GM12878 (cell line): ENCODE data around the gene CCDC3. TPM values are rescaled to one million over a fixed set of nuclear protein-coding genes. Genes with fewer than 3 reads are reported as not detected.

Experiments
- ATAC-seq: fragments of 200-7000 bp; cut with Tn5 transposase; 3 replicates; pipeline ENCODE4 v1.9.1; 2020; ENCODE audit warnings: mild to moderate bottlenecking, moderate library complexity
- BruUV-seq: library from RNA; stranded (reverse); fragments of 400-500 nt; replicated peaks from 2 replicates; lab custom pipeline; 2021; lab: Mats Ljungman, UMichigan
- CTCF ChIA-PET: fragments of 300-600 bp; sonication (Branson Sonifier 250); formaldehyde crosslinking; extraction: SDS; loops from one replicate; lab custom pipeline; 2021; ENCODE audit warnings: inconsistent platforms; lab: Yijun Ruan, JAX
- POLR2A ChIA-PET: fragments of 350-600 bp; formaldehyde crosslinking; extraction: SDS; loops from one replicate; lab custom pipeline; 2021; ENCODE audit warnings: inconsistent platforms; lab: Charles Lee
- RAD21 ChIA-PET: fragments of 300-600 bp; sonication (Branson Sonifier 250); formaldehyde crosslinking; loops from one replicate; lab custom pipeline; 2023; ENCODE audit warnings: antibody characterized with exemption; ENCODE audit not compliant: unreplicated experiment; lab: Charles Lee
- SMC1A ChIA-PET: fragments of 300-600 bp; sonication (Branson Sonifier 250); formaldehyde crosslinking; loops from one replicate; lab custom pipeline; 2023; ENCODE audit not compliant: unreplicated experiment, uncharacterized antibody; lab: Charles Lee
- DNase-seq: peaks from one replicate; pipeline ENCODE4 v3.0.0-alpha.2; 2011; ENCODE audit warnings: low read depth, low spot score
- FAIRE-seq: peaks from 3 replicates; lab custom pipeline; 2011; peaks lifted over from hg19 to GRCh38; lab: Jason Lieb, UNC
- H2AFZ ChIP-seq: 2 replicates; pipeline ENCODE4 v1.6.0; 2011; ENCODE audit warnings: low read depth, low read length, control low read depth; ENCODE audit not compliant: control insufficient read depth
- H3K27ac ChIP-seq: 2 replicates; pipeline ENCODE4 v1.5.1; 2011; ENCODE audit warnings: control low read depth; ENCODE audit not compliant: control insufficient read depth, insufficient read depth
- H3K27me3 ChIP-seq, 2 experiments: replicated peaks in 1 of 2; 2 replicates each; pipeline versions ENCODE4 v1.6.0 to v1.6.1; 2011; ENCODE audit warnings: low read length in 1 of 2; ENCODE audit not compliant: control insufficient read depth in 2 of 2, insufficient read depth in 2 of 2
- H3K36me3 ChIP-seq, 2 experiments: 2 replicates each; pipeline ENCODE4 v1.5.1; 2011; ENCODE audit warnings: low read length in 1 of 2; ENCODE audit not compliant: control insufficient read depth in 2 of 2, insufficient read depth in 2 of 2
- H3K4me1 ChIP-seq: 2 replicates; pipeline ENCODE4 v1.6.1; 2011; ENCODE audit warnings: mild to moderate bottlenecking, low read length, moderate library complexity, mixed read lengths; ENCODE audit not compliant: control insufficient read depth, insufficient read depth
- H3K4me2 ChIP-seq: 2 replicates; pipeline ENCODE4 v1.6.0; 2011; ENCODE audit warnings: control low read depth; ENCODE audit not compliant: control insufficient read depth, insufficient read depth
- H3K4me3 ChIP-seq: fragments of 200-600 bp; sonication (generic); 2 replicates; pipeline ENCODE4 v1.5.1; 2016
- H3K79me2 ChIP-seq: 2 replicates; pipeline ENCODE4 v1.6.0; 2011; ENCODE audit warnings: low read length; ENCODE audit not compliant: control insufficient read depth, insufficient read depth
- H3K9ac ChIP-seq: 2 replicates; pipeline ENCODE4 v1.8.0; 2011; ENCODE audit warnings: low read length, control low read depth, mixed read lengths; ENCODE audit not compliant: control insufficient read depth, insufficient read depth
- H3K9me3 ChIP-seq: replicated peaks from 3 replicates; pipeline ENCODE4 v1.5.1; 2011; ENCODE audit warnings: mild to moderate bottlenecking, low read length; ENCODE audit not compliant: control insufficient read depth, insufficient read depth
- H4K20me1 ChIP-seq: 2 replicates; pipeline ENCODE4 v1.6.0; 2011; ENCODE audit not compliant: control insufficient read depth, insufficient read depth
- ATF2 ChIP-seq: IDR thresholded peaks from 2 replicates; pipeline ENCODE4 v1.6.1; 2012; ENCODE audit warnings: low read length, inconsistent platforms
- ETV6 ChIP-seq, 2 experiments: fragments of 450-650 bp in 1 of 2; IDR thresholded peaks in 1 of 2; conservative IDR thresholded peaks in 1 of 2; 2 replicates each; pipeline ENCODE4 v1.6.1; 2014; ENCODE audit warnings: antibody characterized with exemption in 1 of 2, borderline replicate concordance in 1 of 2, low read depth in 1 of 2, mild to moderate bottlenecking in 1 of 2, moderate library complexity in 1 of 2
- IRF4 ChIP-seq: IDR thresholded peaks from 2 replicates; pipeline ENCODE4 v1.6.1; 2011; ENCODE audit warnings: low read depth, low read length
- NFYA ChIP-seq: IDR thresholded peaks from 2 replicates; pipeline ENCODE4 v1.6.1; 2011; ENCODE audit warnings: low read depth, mild to moderate bottlenecking, low read length, improper control_type of control experiment, borderline replicate concordance
- NR2C1 ChIP-seq: fragments of 450-650 bp; IDR thresholded peaks from 2 replicates; pipeline ENCODE4 v1.6.1; 2017; ENCODE audit warnings: antibody characterized with exemption, mild to moderate bottlenecking, moderate library complexity
- RAD51 ChIP-seq: fragments of 450-650 bp; IDR thresholded peaks from 2 replicates; pipeline ENCODE4 v1.6.1; 2016; ENCODE audit warnings: moderate library complexity, mild to moderate bottlenecking, inconsistent platforms
- SMAD5 ChIP-seq: IDR thresholded peaks from 2 replicates; pipeline ENCODE4 v1.6.1; 2016; ENCODE audit warnings: antibody characterized with exemption, low read depth
- STAT3 ChIP-seq: IDR thresholded peaks from 2 replicates; pipeline ENCODE4 v1.6.1; 2011; ENCODE audit warnings: low read depth, low read length, improper control_type of control experiment
- ZBED1 ChIP-seq: IDR thresholded peaks from 2 replicates; pipeline ENCODE4 v1.6.1; 2016; ENCODE audit warnings: borderline replicate concordance
- ZBTB11 ChIP-seq: fragments of 450-650 bp; formaldehyde crosslinking; IDR thresholded peaks from 2 replicates; pipeline ENCODE4 v1.5.0; 2022; ENCODE audit warnings: mild to moderate bottlenecking, missing genetic modification characterization
- ZNF274 ChIP-seq: IDR thresholded peaks from one replicate; pipeline ENCODE4 v1.8.0; 2011; ENCODE audit not compliant: insufficient read length, insufficient read depth
- ZNF592 ChIP-seq: fragments of 450-650 bp; IDR thresholded peaks from 2 replicates; pipeline ENCODE4 v1.6.1; 2017; ENCODE audit warnings: mild to moderate bottlenecking, moderate library complexity
- WGBS: methylation state at CpG from one replicate; pipeline ENCODE4 v1.1.6; 2016; ENCODE audit warnings: low lambda C conversion rate; ENCODE audit not compliant: insufficient replicate concordance, insufficient coverage; ENCODE audit errors: missing lambda C conversion rate; 5-methylcytosine and 5-hydroxymethylcytosine counted together
- in situ Hi-C: fragments of 300-500 bp; cut with MboI; formaldehyde crosslinking; loops from 9 replicates; pipeline ENCODE4 v1.14.3; 2018; ENCODE audit warnings: mixed read lengths
- intact Hi-C: fragments of 100-400 bp; cut with micrococcal nuclease; formaldehyde crosslinking; loops from one replicate; pipeline ENCODE4 v1.14.2; 2022; ENCODE audit not compliant: unreplicated experiment
- polyA plus RNA-seq, 11 experiments: library from polyadenylated mRNA; depleted of rRNA in 4 of 11; unstranded in 6 of 11; stranded (reverse) in 5 of 11; fragments of >200 nt; fragmentation: Nextera tagmentation in 4 of 11; fragmentation: Illumina TruSeq in 1 of 11; extraction: Ambion mirVana in 4 of 11; extraction: Trizol in 1 of 11; gene quantifications; 1 replicate in 1 of 11; 2 replicates in 10 of 11; pipeline versions ENCODE4 v1.2.1 to v1.2.3, GENCODE V29; 2011 to 2016; ENCODE audit warnings: inconsistent platforms in 2 of 11, missing spikeins in 2 of 11, low read depth in 1 of 11
- total RNA-seq, 4 experiments: library from RNA; depleted of rRNA in 3 of 4; stranded (reverse); fragments of >200 nt in 3 of 4; fragmentation: Illumina TruSeq in 1 of 4; extraction: Trizol in 1 of 4; gene quantifications; 2 replicates each; pipeline versions ENCODE4 v1.2.1 to v1.2.3, GENCODE V29; 2013 to 2021

The CCDC3 gene
- total and polyA plus RNA-seq, 10 of the 15 experiments (the other 5 are each of a cell fraction or from before 2014, with no cell fraction given): 0.08 TPM; not detected in 9

GRCh38 chr10:12954866-12955265, 46.6 kb downstream of the CCDC3 start (continued):
- no peak for TF ChIP-seq ZNF592

- no TSS peak for BruUV-seq
- Histone ChIP-seq H4K20me1 (no peaks in the 10 kb centered on the region), H3K36me3 (no peaks in the 10 kb centered on the region), H3K27ac (no peak overlapping the region), H2AFZ (no peak overlapping the region), H3K9ac (no peak overlapping the region), H3K9me3 (peaks cover 1% of the 10 kb centered on the region; the same call in 1 of the 3 replicates), H3K79me2 (no peaks in the 10 kb centered on the region), H3K4me2 (no peak overlapping the region), H3K4me1 (no peaks in the 10 kb centered on the region), H3K4me3 (no peak overlapping the region), H3K27me3 (no peaks in the 10 kb centered on the region)
- in situ Hi-C loops (no loop called here), intact Hi-C loops (no loop called here)
- DNase-seq: no peak
- ATAC-seq: no peak
- ChIA-PET SMC1A (no interaction called here), CTCF (no interaction called here), RAD21 (no interaction called here), POLR2A (no interaction called here)
- no peak for FAIRE-seq
- TF ChIP-seq NFYA (no peak), STAT3 (no peak), SMAD5 (no peak), NR2C1 (no peak), ZNF274 (no peak), RAD51 (no peak), ZBTB11 (no peak), ATF2 (no peak), ZBED1 (no peak), IRF4 (no peak), ETV6 (conservative IDR thresholded peaks at IDR 0.05 in 1 of 2, IDR thresholded peaks at IDR 0.05 in 1 of 2; ENCODE audit: borderline replicate concordance in 1 of 2, low read depth in 1 of 2) (no peak)
- WGBS: 37% methylated on average over 5 of the region's 5 CpGs
Observed at GRCh38 chr10:12950583-12951128, 50.9 kb downstream of the CCDC3 start.
